NT2/D1 (cell line): ENCODE results near the gene MGST3.

Experiments
- SUZ12 ChIP-seq: IDR thresholded peaks from 2 replicates; pipeline ENCODE4 v1.6.1; 2011; ENCODE audit not compliant: insufficient read length, insufficient read depth; ENCODE audit errors: extremely low read depth
- ZNF274 ChIP-seq: IDR thresholded peaks from 2 replicates; pipeline ENCODE4 v1.6.1; 2011; ENCODE audit warnings: mild to moderate bottlenecking, low read depth, low read length

DNA sequence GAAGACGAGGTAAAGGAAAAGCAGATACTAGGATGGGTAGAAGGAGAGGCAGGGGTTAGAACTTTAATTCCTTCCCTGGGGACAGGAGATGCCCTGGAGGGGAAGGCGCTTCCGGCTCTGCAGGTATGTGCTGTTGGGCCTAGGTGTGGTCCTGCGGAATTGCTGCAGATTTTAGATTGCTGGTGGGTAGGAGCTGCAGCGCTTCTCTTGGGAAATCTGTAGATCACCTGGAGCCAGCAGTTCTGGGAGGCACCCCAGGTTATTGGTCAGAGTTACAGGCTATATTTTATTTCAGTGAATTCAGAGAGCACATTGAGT is 1.1 kb downstream of the MGST3 start:
- TF ChIP-seq SUZ12 (no peak), ZNF274 (no peak)
